ENCODE results near the gene SMIM29.
A peak's percentile ranks its signal among the peaks of the same experiment; 100 is the strongest.
"Not testable (repeated sequence)": the region's sequence is repeated elsewhere in the genome, so short reads cannot be mapped to it uniquely, and the experiment has no call there.

DNA sequence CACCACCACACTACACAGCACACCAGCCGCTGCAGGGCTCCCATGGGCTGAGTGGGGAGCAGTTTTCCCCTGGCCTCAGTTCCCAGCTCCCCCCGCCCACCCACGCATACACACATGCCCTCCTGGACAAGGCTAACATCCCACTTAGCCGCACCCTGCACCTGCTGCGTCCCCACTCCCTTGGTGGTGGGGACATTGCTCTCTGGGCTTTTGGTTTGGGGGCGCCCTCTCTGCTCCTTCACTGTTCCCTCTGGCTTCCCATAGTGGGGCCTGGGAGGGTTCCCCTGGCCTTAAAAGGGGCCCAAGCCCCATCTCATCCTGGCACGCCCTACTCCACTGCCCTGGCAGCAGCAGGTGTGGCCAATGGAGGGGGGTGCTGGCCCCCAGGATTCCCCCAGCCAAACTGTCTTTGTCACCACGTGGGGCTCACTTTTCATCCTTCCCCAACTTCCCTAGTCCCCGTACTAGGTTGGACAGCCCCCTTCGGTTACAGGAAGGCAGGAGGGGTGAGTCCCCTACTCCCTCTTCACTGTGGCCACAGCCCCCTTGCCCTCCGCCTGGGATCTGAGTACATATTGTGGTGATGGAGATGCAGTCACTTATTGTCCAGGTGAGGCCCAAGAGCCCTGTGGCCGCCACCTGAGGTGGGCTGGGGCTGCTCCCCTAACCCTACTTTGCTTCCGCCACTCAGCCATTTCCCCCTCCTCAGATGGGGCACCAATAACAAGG is 3.6 kb downstream of the SMIM29 start:
- TF ChIP-seq, protein P1, sequence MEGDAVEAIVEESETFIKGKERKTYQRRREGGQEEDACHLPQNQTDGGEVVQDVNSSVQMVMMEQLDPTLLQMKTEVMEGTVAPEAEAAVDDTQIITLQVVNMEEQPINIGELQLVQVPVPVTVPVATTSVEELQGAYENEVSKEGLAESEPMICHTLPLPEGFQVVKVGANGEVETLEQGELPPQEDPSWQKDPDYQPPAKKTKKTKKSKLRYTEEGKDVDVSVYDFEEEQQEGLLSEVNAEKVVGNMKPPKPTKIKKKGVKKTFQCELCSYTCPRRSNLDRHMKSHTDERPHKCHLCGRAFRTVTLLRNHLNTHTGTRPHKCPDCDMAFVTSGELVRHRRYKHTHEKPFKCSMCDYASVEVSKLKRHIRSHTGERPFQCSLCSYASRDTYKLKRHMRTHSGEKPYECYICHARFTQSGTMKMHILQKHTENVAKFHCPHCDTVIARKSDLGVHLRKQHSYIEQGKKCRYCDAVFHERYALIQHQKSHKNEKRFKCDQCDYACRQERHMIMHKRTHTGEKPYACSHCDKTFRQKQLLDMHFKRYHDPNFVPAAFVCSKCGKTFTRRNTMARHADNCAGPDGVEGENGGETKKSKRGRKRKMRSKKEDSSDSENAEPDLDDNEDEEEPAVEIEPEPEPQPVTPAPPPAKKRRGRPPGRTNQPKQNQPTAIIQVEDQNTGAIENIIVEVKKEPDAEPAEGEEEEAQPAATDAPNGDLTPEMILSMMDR (IDR thresholded peaks at IDR 0.05; ENCODE audit: insufficient read depth, low read length): not testable (repeated sequence)
- peak; percentile 52; the same call in 1 of the 2 replicates for TF ChIP-seq POLR2AphosphoS5 (IDR thresholded peaks at IDR 0.05; ENCODE audit: low read depth)
- TF ChIP-seq GABPA (IDR thresholded peaks at IDR 0.05; ENCODE audit: low read depth): not testable (repeated sequence)
- TF ChIP-seq, protein P2, sequence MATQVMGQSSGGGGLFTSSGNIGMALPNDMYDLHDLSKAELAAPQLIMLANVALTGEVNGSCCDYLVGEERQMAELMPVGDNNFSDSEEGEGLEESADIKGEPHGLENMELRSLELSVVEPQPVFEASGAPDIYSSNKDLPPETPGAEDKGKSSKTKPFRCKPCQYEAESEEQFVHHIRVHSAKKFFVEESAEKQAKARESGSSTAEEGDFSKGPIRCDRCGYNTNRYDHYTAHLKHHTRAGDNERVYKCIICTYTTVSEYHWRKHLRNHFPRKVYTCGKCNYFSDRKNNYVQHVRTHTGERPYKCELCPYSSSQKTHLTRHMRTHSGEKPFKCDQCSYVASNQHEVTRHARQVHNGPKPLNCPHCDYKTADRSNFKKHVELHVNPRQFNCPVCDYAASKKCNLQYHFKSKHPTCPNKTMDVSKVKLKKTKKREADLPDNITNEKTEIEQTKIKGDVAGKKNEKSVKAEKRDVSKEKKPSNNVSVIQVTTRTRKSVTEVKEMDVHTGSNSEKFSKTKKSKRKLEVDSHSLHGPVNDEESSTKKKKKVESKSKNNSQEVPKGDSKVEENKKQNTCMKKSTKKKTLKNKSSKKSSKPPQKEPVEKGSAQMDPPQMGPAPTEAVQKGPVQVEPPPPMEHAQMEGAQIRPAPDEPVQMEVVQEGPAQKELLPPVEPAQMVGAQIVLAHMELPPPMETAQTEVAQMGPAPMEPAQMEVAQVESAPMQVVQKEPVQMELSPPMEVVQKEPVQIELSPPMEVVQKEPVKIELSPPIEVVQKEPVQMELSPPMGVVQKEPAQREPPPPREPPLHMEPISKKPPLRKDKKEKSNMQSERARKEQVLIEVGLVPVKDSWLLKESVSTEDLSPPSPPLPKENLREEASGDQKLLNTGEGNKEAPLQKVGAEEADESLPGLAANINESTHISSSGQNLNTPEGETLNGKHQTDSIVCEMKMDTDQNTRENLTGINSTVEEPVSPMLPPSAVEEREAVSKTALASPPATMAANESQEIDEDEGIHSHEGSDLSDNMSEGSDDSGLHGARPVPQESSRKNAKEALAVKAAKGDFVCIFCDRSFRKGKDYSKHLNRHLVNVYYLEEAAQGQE (IDR thresholded peaks at IDR 0.05; ENCODE audit: insufficient replicate concordance, low read depth): not testable (repeated sequence)

Measured in HL-60 (cell line).